ENCODE measurements around the gene RALGPS1.

RALGPS1 gene

GRCh38 chr9:127161081-127161624 lies 246.6 kb downstream of the RALGPS1 start:
- ChIA-PET CTCF (no interaction called here), POLR2A (no interaction called here)
- DNase-seq (ENCODE audit: extremely low spot score): no peak
- no peak for TF ChIP-seq HDGF (IDR thresholded peaks at IDR 0.05; ENCODE audit: borderline replicate concordance)
- TF ChIP-seq SUZ12 (IDR thresholded peaks at IDR 0.05): no peak
- no peak for TF ChIP-seq LEF1 (IDR thresholded peaks at IDR 0.05; ENCODE audit: borderline replicate concordance)
- no peak for TF ChIP-seq NFRKB (IDR thresholded peaks at IDR 0.05)
- no peak for TF ChIP-seq ARNT (IDR thresholded peaks at IDR 0.05)
- no peak for TF ChIP-seq L3MBTL2 (conservative IDR thresholded peaks at IDR 0.05)
- TF ChIP-seq SP1 (IDR thresholded peaks at IDR 0.05): no peak
- TF ChIP-seq BHLHE40 (IDR thresholded peaks at IDR 0.05; ENCODE audit: borderline replicate concordance): no peak

GRCh38 chr9:127162046-127162863 lies 247.7 kb downstream of the RALGPS1 start:
- no peak for DNase-seq (ENCODE audit: extremely low spot score)
- CTCF ChIA-PET: interaction anchor here (0.7 kb wide), 1 partner anchor 161 kb away, joined by 3 read pairs; no protein-coding TSS in a partner anchor
- POLR2A ChIA-PET: no interaction called here
- TF ChIP-seq FOXA1 (IDR thresholded peaks at IDR 0.05) (no peak), NFRKB (IDR thresholded peaks at IDR 0.05) (no peak), ARNT (IDR thresholded peaks at IDR 0.05) (no peak)

- no peak for TF ChIP-seq FOXA1 (IDR thresholded peaks at IDR 0.05)
- TF ChIP-seq HDGF (IDR thresholded peaks at IDR 0.05; ENCODE audit: borderline replicate concordance): no peak
- TF ChIP-seq NFRKB (IDR thresholded peaks at IDR 0.05): no peak
- no peak for DNase-seq (ENCODE audit: extremely low spot score)
- ChIA-PET POLR2A (no interaction called here), CTCF (interaction anchor here (0.7 kb wide), 1 partner anchor 160 kb away, joined by 3 read pairs; no protein-coding TSS in a partner anchor)
Observed at GRCh38 chr9:127162864-127163365, 248.3 kb downstream of the RALGPS1 start.

- no peak for DNase-seq (ENCODE audit: extremely low spot score)
- CTCF ChIA-PET: no interaction called here
- TF ChIP-seq ARNT (IDR thresholded peaks at IDR 0.05) (no peak), FOXK2 (IDR thresholded peaks at IDR 0.05) (no peak), NFRKB (IDR thresholded peaks at IDR 0.05) (no peak), CTBP1 (IDR thresholded peaks at IDR 0.05; ENCODE audit: borderline replicate concordance) (no peak), FOXA1 (IDR thresholded peaks at IDR 0.05) (no peak), PKNOX1 (IDR thresholded peaks at IDR 0.05) (no peak), BHLHE40 (IDR thresholded peaks at IDR 0.05; ENCODE audit: borderline replicate concordance) (no peak), ELF4 (IDR thresholded peaks at IDR 0.05) (no peak), SP1 (IDR thresholded peaks at IDR 0.05) (no peak), FOXM1 (IDR thresholded peaks at IDR 0.05; ENCODE audit: borderline replicate concordance) (no peak), SUZ12 (IDR thresholded peaks at IDR 0.05) (no peak), ZNF384 (IDR thresholded peaks at IDR 0.05) (no peak), TARDBP (IDR thresholded peaks at IDR 0.05) (no peak), HDGF (IDR thresholded peaks at IDR 0.05; ENCODE audit: borderline replicate concordance) (no peak)
- POLR2A ChIA-PET: no interaction called here
Observed at GRCh38 chr9:127163409-127163808, 248.8 kb downstream of the RALGPS1 start.

- CTCF ChIA-PET: no interaction called here
- POLR2A ChIA-PET: no interaction called here
- TF ChIP-seq ELF4 (IDR thresholded peaks at IDR 0.05) (no peak), FOXM1 (IDR thresholded peaks at IDR 0.05; ENCODE audit: borderline replicate concordance) (no peak), HDGF (IDR thresholded peaks at IDR 0.05; ENCODE audit: borderline replicate concordance) (no peak), NFRKB (IDR thresholded peaks at IDR 0.05) (no peak), CTBP1 (IDR thresholded peaks at IDR 0.05; ENCODE audit: borderline replicate concordance) (no peak), BHLHE40 (IDR thresholded peaks at IDR 0.05; ENCODE audit: borderline replicate concordance) (no peak), PKNOX1 (IDR thresholded peaks at IDR 0.05) (no peak), ZNF384 (IDR thresholded peaks at IDR 0.05) (no peak), FOXK2 (IDR thresholded peaks at IDR 0.05) (no peak), SUZ12 (IDR thresholded peaks at IDR 0.05) (no peak), L3MBTL2 (conservative IDR thresholded peaks at IDR 0.05) (no peak), LEF1 (IDR thresholded peaks at IDR 0.05; ENCODE audit: borderline replicate concordance) (no peak), SP1 (IDR thresholded peaks at IDR 0.05) (no peak), TARDBP (IDR thresholded peaks at IDR 0.05) (no peak), FOXA1 (IDR thresholded peaks at IDR 0.05) (no peak), ARNT (IDR thresholded peaks at IDR 0.05) (no peak)
- DNase-seq (ENCODE audit: extremely low spot score): no peak
Observed at GRCh38 chr9:127165116-127165515, 250.5 kb downstream of the RALGPS1 start.

- TF ChIP-seq TARDBP (IDR thresholded peaks at IDR 0.05): no peak
- no peak for TF ChIP-seq NFRKB (IDR thresholded peaks at IDR 0.05)
- TF ChIP-seq HDGF (IDR thresholded peaks at IDR 0.05; ENCODE audit: borderline replicate concordance): no peak
- TF ChIP-seq L3MBTL2 (conservative IDR thresholded peaks at IDR 0.05): no peak
- TF ChIP-seq SUZ12 (IDR thresholded peaks at IDR 0.05): no peak
- TF ChIP-seq FOXM1 (IDR thresholded peaks at IDR 0.05; ENCODE audit: borderline replicate concordance): no peak
- no peak for TF ChIP-seq ARNT (IDR thresholded peaks at IDR 0.05)
- no peak for TF ChIP-seq FOXK2 (IDR thresholded peaks at IDR 0.05)
- TF ChIP-seq BHLHE40 (IDR thresholded peaks at IDR 0.05; ENCODE audit: borderline replicate concordance): no peak
- TF ChIP-seq PKNOX1 (IDR thresholded peaks at IDR 0.05): no peak
- no peak for TF ChIP-seq CTBP1 (IDR thresholded peaks at IDR 0.05; ENCODE audit: borderline replicate concordance)
- TF ChIP-seq FOXA1 (IDR thresholded peaks at IDR 0.05): no peak
- no peak for TF ChIP-seq LEF1 (IDR thresholded peaks at IDR 0.05; ENCODE audit: borderline replicate concordance)
- TF ChIP-seq ZNF384 (IDR thresholded peaks at IDR 0.05): no peak
- no peak for TF ChIP-seq SP1 (IDR thresholded peaks at IDR 0.05)
- no peak for TF ChIP-seq ELF4 (IDR thresholded peaks at IDR 0.05)
- DNase-seq (ENCODE audit: extremely low spot score): no peak
- ChIA-PET POLR2A (no interaction called here), CTCF (no interaction called here)
Observed at GRCh38 chr9:127166111-127166510, 251.5 kb downstream of the RALGPS1 start.

All from HEK293T (cell line).